SK-N-SH treated with all-trans-retinoic acid at 6 μM for 48 hours (cell line): ENCODE results near the gene PHACTR4.

ENCODE experiments used
- ATAC-seq: fragments of 200-7000 bp; cut with Tn5 transposase; 3 replicates; pipeline ENCODE4 v1.9.1; 2020; ENCODE audit warnings: mild to moderate bottlenecking, moderate library complexity
- BACH2 ChIP-seq: fragments of 250-450 bp; sonication (Bioruptor Pico); IDR thresholded peaks from 2 replicates; pipeline ENCODE4 v1.9.0; 2021; ENCODE audit warnings: mild to moderate bottlenecking, borderline replicate concordance
- ESRRG ChIP-seq: fragments of 250-450 bp; sonication (Bioruptor Pico); IDR thresholded peaks from 2 replicates; pipeline ENCODE4 v1.6.1; 2021; ENCODE audit warnings: mild to moderate bottlenecking
- ISL1 ChIP-seq: fragments of 250-450 bp; sonication (Bioruptor Pico); IDR thresholded peaks from 2 replicates; pipeline ENCODE4 v2.1.2; 2022; ENCODE audit warnings: mild to moderate bottlenecking, moderate library complexity
- OSR1 ChIP-seq: fragments of 250-450 bp; sonication (Bioruptor Pico); IDR thresholded peaks from 2 replicates; pipeline ENCODE4 v1.8.0; 2022; ENCODE audit warnings: moderate library complexity, mild to moderate bottlenecking, inconsistent platforms
- PPARA ChIP-seq: fragments of 250-450 bp; sonication (Bioruptor Pico); IDR thresholded peaks from 2 replicates; pipeline ENCODE4 v1.5.0; 2020; ENCODE audit warnings: mild to moderate bottlenecking, borderline replicate concordance
- RARB ChIP-seq: fragments of 250-450 bp; sonication (Bioruptor Pico); IDR thresholded peaks from 2 replicates; pipeline ENCODE4 v1.8.0; 2021; ENCODE audit warnings: mild to moderate bottlenecking, moderate library complexity
- TCF4 ChIP-seq: fragments of 250-450 bp; sonication (Bioruptor Pico); IDR thresholded peaks from 2 replicates; pipeline ENCODE4 v1.8.0; 2021; ENCODE audit warnings: mild to moderate bottlenecking, moderate library complexity, borderline replicate concordance
- TOX ChIP-seq: fragments of 250-450 bp; sonication (Bioruptor Pico); IDR thresholded peaks from 2 replicates; pipeline ENCODE4 v1.8.0; 2021; ENCODE audit warnings: mild to moderate bottlenecking, moderate library complexity, borderline replicate concordance
- ZFP3 ChIP-seq: fragments of 250-450 bp; sonication (Bioruptor Pico); IDR thresholded peaks from 2 replicates; pipeline ENCODE4 v1.5.0; 2020; ENCODE audit warnings: mild to moderate bottlenecking, moderate library complexity
- ZFP30 ChIP-seq: fragments of 450-650 bp; formaldehyde crosslinking; IDR thresholded peaks from 2 replicates; pipeline ENCODE4 v1.5.0; 2022; ENCODE audit warnings: mild to moderate bottlenecking, moderate library complexity
- ZNF565 ChIP-seq: fragments of 450-650 bp; formaldehyde crosslinking; conservative IDR thresholded peaks from 2 replicates; pipeline ENCODE4 v1.5.0; 2020; ENCODE audit warnings: low read depth, mild to moderate bottlenecking, moderate library complexity
- ZNF70 ChIP-seq: fragments of 450-650 bp; formaldehyde crosslinking; IDR thresholded peaks from 2 replicates; pipeline ENCODE4 v1.5.0; 2020; ENCODE audit warnings: mild to moderate bottlenecking, moderate library complexity
- ZNF8 ChIP-seq: fragments of 450-650 bp; formaldehyde crosslinking; IDR thresholded peaks from 2 replicates; pipeline ENCODE4 v1.5.0; 2020; ENCODE audit warnings: mild to moderate bottlenecking, moderate library complexity
- TF ChIP-seq, protein P1 (sequence below): fragments of 250-450 bp; sonication (Bioruptor Pico); IDR thresholded peaks from 2 replicates; pipeline ENCODE4 v1.5.0; 2020; ENCODE audit warnings: mild to moderate bottlenecking, moderate library complexity
- TF ChIP-seq, protein P2 (sequence below): fragments of 250-450 bp; sonication (Bioruptor Pico); IDR thresholded peaks from 2 replicates; pipeline ENCODE4 v1.8.0; 2021; ENCODE audit warnings: low read depth, mild to moderate bottlenecking, moderate library complexity, borderline replicate concordance
- TF ChIP-seq, protein P3 (sequence below): fragments of 250-450 bp; sonication (Bioruptor Pico); IDR thresholded peaks from 2 replicates; pipeline ENCODE4 v1.5.1; 2020; ENCODE audit warnings: low read depth, mild to moderate bottlenecking, moderate library complexity
- TF ChIP-seq, protein P4 (sequence below): fragments of 250-450 bp; sonication (Bioruptor Pico); IDR thresholded peaks from 2 replicates; pipeline ENCODE4 v1.5.1; 2021; ENCODE audit warnings: mild to moderate bottlenecking, moderate library complexity
- TF ChIP-seq, protein P5 (sequence below): fragments of 250-450 bp; sonication (Bioruptor Pico); IDR thresholded peaks from 2 replicates; pipeline ENCODE4 v1.8.0; 2020; ENCODE audit warnings: mild to moderate bottlenecking, moderate library complexity, borderline replicate concordance

PHACTR4 gene

DNA sequence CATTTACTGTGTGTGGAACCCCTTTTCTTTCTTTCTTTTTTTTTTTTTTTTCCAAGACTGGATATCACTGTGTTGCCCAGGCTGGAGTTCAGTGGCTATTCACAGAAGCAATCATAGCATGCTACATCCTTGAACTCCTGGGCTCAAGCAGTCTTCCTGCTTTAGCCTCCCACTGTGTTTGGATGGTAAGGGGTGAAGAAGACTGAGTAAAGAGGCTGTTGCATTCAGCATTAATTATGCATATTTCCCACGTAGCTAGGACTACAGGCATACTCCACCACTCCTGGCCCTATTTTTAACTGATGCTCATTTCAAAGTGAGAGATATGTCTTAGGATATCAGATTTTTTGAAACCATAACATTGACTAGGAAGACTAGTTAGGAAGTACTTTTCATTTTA, 39.5 kb downstream of the PHACTR4 start (continued):
- TF ChIP-seq, protein P1, sequence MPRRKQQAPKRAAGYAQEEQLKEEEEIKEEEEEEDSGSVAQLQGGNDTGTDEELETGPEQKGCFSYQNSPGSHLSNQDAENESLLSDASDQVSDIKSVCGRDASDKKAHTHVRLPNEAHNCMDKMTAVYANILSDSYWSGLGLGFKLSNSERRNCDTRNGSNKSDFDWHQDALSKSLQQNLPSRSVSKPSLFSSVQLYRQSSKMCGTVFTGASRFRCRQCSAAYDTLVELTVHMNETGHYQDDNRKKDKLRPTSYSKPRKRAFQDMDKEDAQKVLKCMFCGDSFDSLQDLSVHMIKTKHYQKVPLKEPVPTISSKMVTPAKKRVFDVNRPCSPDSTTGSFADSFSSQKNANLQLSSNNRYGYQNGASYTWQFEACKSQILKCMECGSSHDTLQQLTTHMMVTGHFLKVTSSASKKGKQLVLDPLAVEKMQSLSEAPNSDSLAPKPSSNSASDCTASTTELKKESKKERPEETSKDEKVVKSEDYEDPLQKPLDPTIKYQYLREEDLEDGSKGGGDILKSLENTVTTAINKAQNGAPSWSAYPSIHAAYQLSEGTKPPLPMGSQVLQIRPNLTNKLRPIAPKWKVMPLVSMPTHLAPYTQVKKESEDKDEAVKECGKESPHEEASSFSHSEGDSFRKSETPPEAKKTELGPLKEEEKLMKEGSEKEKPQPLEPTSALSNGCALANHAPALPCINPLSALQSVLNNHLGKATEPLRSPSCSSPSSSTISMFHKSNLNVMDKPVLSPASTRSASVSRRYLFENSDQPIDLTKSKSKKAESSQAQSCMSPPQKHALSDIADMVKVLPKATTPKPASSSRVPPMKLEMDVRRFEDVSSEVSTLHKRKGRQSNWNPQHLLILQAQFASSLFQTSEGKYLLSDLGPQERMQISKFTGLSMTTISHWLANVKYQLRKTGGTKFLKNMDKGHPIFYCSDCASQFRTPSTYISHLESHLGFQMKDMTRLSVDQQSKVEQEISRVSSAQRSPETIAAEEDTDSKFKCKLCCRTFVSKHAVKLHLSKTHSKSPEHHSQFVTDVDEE, result no peak

DNA sequence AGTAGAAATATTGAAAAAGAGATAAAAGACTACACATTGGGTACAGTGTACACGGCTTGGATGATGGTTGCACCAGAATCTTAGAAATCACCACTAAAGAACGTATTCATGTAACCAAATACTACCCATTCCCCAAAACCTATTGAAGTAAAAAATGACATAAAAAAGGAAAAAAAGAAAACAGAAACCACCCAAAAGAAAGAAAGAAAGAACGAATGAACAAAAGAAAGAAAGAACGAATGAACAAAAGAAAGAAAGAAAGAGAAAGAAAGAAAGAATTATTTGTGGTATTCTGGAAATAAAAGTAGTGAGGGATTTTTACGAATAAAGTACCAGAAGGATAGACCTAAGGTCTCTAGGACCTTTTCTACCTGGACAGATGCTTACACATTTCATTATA, 42.1 kb downstream of the PHACTR4 start:
- no peak for ATAC-seq
- TF ChIP-seq BACH2 (CRISPR knock-in tag), result no peak
- TF ChIP-seq, protein P2, sequence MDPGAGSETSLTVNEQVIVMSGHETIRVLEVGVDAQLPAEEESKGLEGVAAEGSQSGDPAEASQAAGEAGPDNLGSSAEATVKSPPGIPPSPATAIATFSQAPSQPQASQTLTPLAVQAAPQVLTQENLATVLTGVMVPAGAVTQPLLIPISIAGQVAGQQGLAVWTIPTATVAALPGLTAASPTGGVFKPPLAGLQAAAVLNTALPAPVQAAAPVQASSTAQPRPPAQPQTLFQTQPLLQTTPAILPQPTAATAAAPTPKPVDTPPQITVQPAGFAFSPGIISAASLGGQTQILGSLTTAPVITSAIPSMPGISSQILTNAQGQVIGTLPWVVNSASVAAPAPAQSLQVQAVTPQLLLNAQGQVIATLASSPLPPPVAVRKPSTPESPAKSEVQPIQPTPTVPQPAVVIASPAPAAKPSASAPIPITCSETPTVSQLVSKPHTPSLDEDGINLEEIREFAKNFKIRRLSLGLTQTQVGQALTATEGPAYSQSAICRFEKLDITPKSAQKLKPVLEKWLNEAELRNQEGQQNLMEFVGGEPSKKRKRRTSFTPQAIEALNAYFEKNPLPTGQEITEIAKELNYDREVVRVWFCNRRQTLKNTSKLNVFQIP (CRISPR knock-in tag), result no peak
- no peak for TF ChIP-seq ZNF565 (CRISPR knock-in tag)
- no peak for TF ChIP-seq OSR1 (CRISPR knock-in tag)
- TF ChIP-seq, protein P3, sequence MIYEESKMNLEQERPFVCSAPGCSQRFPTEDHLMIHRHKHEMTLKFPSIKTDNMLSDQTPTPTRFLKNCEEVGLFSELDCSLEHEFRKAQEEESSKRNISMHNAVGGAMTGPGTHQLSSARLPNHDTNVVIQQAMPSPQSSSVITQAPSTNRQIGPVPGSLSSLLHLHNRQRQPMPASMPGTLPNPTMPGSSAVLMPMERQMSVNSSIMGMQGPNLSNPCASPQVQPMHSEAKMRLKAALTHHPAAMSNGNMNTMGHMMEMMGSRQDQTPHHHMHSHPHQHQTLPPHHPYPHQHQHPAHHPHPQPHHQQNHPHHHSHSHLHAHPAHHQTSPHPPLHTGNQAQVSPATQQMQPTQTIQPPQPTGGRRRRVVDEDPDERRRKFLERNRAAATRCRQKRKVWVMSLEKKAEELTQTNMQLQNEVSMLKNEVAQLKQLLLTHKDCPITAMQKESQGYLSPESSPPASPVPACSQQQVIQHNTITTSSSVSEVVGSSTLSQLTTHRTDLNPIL, result no peak
- no peak for TF ChIP-seq ZFP30
- TF ChIP-seq ESRRG, result no peak
- no peak for TF ChIP-seq RARB
- TF ChIP-seq ZNF8 (CRISPR knock-in tag), result no peak
- TF ChIP-seq ISL1 (CRISPR knock-in tag), result no peak
- TF ChIP-seq TOX (CRISPR knock-in tag), result no peak
- TF ChIP-seq, protein P4, sequence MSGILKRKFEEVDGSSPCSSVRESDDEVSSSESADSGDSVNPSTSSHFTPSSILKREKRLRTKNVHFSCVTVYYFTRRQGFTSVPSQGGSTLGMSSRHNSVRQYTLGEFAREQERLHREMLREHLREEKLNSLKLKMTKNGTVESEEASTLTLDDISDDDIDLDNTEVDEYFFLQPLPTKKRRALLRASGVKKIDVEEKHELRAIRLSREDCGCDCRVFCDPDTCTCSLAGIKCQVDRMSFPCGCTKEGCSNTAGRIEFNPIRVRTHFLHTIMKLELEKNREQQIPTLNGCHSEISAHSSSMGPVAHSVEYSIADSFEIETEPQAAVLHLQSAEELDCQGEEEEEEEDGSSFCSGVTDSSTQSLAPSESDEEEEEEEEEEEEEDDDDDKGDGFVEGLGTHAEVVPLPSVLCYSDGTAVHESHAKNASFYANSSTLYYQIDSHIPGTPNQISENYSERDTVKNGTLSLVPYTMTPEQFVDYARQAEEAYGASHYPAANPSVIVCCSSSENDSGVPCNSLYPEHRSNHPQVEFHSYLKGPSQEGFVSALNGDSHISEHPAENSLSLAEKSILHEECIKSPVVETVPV (CRISPR knock-in tag), result no peak
- TF ChIP-seq, protein P1, result no peak
- no peak for TF ChIP-seq TCF4 (CRISPR knock-in tag)
- TF ChIP-seq PPARA (CRISPR knock-in tag), result no peak

DNA sequence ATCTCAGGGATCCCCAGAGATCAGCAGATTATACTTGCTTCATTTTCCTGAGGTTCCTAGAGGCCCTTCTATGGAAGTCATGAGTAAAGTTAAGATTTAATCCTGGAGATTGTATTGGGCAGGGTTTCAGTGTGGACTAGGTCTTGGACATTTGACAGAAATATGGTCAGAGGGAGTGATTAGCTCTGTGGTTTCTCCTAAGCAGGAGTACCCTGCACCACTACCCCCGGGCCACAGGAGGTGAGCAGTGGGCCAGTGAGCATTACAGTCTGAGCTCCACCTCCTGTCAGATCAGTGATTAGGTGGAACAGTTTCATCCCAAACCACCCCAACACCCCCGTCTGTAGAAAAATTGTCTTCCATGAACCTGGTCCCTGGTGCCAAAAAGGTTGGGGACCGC, 43.2 kb downstream of the PHACTR4 start:
- ATAC-seq, result no peak
- TF ChIP-seq ZFP30 (no peak), ZNF70 (CRISPR knock-in tag) (no peak), ZFP3 (CRISPR knock-in tag) (no peak), BACH2 (CRISPR knock-in tag) (no peak)
- TF ChIP-seq, protein P3, result no peak
- TF ChIP-seq, protein P5, sequence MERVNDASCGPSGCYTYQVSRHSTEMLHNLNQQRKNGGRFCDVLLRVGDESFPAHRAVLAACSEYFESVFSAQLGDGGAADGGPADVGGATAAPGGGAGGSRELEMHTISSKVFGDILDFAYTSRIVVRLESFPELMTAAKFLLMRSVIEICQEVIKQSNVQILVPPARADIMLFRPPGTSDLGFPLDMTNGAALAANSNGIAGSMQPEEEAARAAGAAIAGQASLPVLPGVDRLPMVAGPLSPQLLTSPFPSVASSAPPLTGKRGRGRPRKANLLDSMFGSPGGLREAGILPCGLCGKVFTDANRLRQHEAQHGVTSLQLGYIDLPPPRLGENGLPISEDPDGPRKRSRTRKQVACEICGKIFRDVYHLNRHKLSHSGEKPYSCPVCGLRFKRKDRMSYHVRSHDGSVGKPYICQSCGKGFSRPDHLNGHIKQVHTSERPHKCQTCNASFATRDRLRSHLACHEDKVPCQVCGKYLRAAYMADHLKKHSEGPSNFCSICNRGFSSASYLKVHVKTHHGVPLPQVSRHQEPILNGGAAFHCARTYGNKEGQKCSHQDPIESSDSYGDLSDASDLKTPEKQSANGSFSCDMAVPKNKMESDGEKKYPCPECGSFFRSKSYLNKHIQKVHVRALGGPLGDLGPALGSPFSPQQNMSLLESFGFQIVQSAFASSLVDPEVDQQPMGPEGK (CRISPR knock-in tag), result no peak
- TF ChIP-seq, protein P2 (CRISPR knock-in tag), result no peak
